Lower leg skin (tissue), 4 donors: Measurements from ENCODE around the gene EPSTI1. TPM values are rescaled to one million over a fixed set of nuclear protein-coding genes. Genes with fewer than 3 reads are reported as not detected.
"Not testable (repeated sequence)": the region's sequence is repeated elsewhere in the genome, so short reads cannot be mapped to it uniquely, and the experiment has no call there.

Experiments
- DNase-seq, 2 donors: peaks; one replicate each; pipeline ENCODE4 v3.0.0-alpha.2; 2019; ENCODE audit warnings: low spot score in 2 of 2
- H3K4me3 ChIP-seq: fragments of 200-600 bp; sonication (generic); 2 replicates; pipeline ENCODE4 v1.5.1; 2017; ENCODE audit warnings: mild to moderate bottlenecking, low read depth; ENCODE audit not compliant: poor library complexity, severe bottlenecking
- POLR2A ChIP-seq, 2 donors: fragments of 450-650 bp; IDR thresholded peaks; one replicate each; pipeline ENCODE4 v1.6.1; 2016 to 2017; ENCODE audit warnings: antibody characterized with exemption in 2 of 2, mild to moderate bottlenecking in 1 of 2, moderate library complexity in 1 of 2
- WGBS, 2 donors: methylation state at CpG; one replicate each; pipeline ENCODE4 v1.1.5; 2018; 5-methylcytosine and 5-hydroxymethylcytosine counted together
- intact Hi-C: fragments of 100-400 bp; cut with DNase I; formaldehyde crosslinking; loops from one replicate; pipeline ENCODE4 v1.15.0; 2023; ENCODE audit warnings: low total_unique reads
- total RNA-seq, 4 donors: library from RNA; depleted of rRNA; stranded (reverse); fragments of >200 nt; gene quantifications; one replicate each; pipeline ENCODE4 v1.1.0, GENCODE V29; 2016
- TF ChIP-seq, protein P1 (sequence below), 3 donors: fragments of 450-650 bp; IDR thresholded peaks; one replicate each; pipeline ENCODE4 v1.5.1; 2016; ENCODE audit warnings: antibody characterized with exemption in 3 of 3, mild to moderate bottlenecking in 3 of 3, moderate library complexity in 2 of 3

EPSTI1 gene
- total RNA-seq, 4 donors from 2014 or later, result 0.79 to 4.8 (median 0.91) TPM; not detected in 1

DNA sequence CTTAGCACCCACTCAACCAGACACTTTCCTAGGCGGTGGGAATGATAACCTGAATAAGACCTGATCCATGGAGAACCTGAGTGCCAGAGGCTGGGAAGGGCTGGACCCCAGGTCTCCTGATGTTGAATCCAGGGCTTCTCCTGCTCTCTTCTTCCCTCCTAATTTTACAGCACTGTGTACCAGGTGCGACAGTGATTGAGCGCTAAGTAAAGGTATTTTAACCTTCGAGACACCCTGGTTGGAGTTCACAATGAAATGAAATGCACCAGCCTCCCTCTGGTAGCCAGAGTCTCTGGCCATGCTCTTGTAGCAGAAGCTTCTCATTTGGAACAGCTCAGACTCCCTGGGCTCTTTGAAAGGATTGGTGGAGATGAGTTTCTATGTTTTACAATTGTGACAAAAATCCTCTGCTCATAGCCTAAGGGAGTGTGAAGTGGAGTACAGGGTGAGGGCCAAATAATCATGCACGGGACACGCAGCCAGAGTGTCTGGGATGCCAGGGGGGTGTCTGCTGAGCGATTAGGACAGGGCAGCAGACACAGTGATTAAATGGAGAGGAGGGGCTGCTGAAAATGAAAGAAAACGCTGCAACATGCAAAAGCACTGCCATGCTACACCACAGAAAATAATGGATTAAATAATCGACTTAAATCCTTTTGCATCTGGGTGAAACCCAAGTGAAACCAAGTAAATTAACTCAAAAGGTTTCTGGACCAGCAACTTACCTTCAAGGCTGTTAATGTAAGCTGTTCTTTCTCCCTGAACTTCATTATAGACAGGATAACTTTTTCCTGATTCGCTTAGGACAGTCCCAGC is 126.9 kb downstream of the EPSTI1 start:
- H3K4me3 ChIP-seq, result no peak overlapping the region
- intact Hi-C loops, result no loop called here
- TF ChIP-seq, protein P1, sequence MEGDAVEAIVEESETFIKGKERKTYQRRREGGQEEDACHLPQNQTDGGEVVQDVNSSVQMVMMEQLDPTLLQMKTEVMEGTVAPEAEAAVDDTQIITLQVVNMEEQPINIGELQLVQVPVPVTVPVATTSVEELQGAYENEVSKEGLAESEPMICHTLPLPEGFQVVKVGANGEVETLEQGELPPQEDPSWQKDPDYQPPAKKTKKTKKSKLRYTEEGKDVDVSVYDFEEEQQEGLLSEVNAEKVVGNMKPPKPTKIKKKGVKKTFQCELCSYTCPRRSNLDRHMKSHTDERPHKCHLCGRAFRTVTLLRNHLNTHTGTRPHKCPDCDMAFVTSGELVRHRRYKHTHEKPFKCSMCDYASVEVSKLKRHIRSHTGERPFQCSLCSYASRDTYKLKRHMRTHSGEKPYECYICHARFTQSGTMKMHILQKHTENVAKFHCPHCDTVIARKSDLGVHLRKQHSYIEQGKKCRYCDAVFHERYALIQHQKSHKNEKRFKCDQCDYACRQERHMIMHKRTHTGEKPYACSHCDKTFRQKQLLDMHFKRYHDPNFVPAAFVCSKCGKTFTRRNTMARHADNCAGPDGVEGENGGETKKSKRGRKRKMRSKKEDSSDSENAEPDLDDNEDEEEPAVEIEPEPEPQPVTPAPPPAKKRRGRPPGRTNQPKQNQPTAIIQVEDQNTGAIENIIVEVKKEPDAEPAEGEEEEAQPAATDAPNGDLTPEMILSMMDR (IDR thresholded peaks at IDR 0.05), result no peak
- no peak for TF ChIP-seq POLR2A (IDR thresholded peaks at IDR 0.05)
- DNase-seq, result no peak
- WGBS, 2 donors, result 52 to 55% methylated on average over 10 of the region's 10 CpGs

DNA sequence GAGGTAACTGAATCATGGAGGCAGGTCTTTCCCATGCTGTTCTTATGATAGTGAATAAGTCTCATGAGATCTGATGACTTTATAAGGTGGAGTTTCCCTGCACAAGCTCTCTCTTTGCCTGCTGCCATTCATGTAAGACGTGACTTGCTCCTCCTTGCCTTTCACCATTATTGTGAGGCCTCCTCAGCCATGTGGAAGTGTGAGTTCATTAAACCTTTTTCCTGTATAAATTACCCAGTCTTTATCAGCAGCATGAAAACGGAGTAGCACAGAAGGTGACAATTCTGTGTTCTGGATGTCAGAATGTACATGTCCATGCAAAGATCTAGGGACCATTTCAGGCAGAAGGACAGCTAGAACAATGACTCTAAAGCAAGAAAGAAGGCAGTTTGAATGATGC is 129.7 kb downstream of the EPSTI1 start:
- 88 to 94% methylated on average over 2 of the region's 2 CpGs for WGBS, 2 donors
- DNase-seq, H3K4me3 ChIP-seq, intact Hi-C loops: not testable (repeated sequence)

DNA sequence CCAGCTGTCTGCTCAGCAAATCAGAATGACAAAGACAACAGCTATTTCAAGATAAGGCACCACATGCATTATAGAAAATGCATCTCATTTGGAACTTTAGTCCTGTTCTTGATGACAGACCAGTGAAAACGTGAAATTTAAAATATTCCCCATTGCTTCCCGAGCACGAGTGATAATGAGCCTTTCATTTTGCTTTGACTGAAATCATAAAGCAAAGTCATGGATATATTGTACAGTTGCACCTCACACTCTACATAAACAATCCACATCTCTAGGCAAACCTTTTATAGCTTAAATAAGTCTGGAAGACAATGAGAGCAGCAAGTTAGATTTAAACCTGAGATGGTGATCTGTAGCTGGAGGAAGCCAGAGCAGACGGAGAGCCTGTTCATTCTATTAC is 131.6 kb downstream of the EPSTI1 start:
- DNase-seq, result no peak
- 82 to 85% methylated on average over 4 of the region's 4 CpGs for WGBS, 2 donors
- TF ChIP-seq, protein P1 (IDR thresholded peaks at IDR 0.05), result no peak
- TF ChIP-seq POLR2A (IDR thresholded peaks at IDR 0.05), result no peak
- H3K4me3 ChIP-seq, result no peak overlapping the region
- intact Hi-C loops, result no loop called here

- no peak for DNase-seq
- no peak overlapping the region for H3K4me3 ChIP-seq
- intact Hi-C loops, result no loop called here
- WGBS, 2 donors, result 58 to 63% methylated on average over 2 of the region's 2 CpGs
- TF ChIP-seq, protein P1 (IDR thresholded peaks at IDR 0.05), result no peak
- TF ChIP-seq POLR2A (IDR thresholded peaks at IDR 0.05), result no peak
Observed at GRCh38 chr13:42859760-42860159, 132.3 kb downstream of the EPSTI1 start.

- 78 to 83% methylated on average over 7 of the region's 7 CpGs for WGBS, 2 donors
- intact Hi-C loops, result no loop called here
- TF ChIP-seq POLR2A (IDR thresholded peaks at IDR 0.05), result no peak
- TF ChIP-seq, protein P1 (IDR thresholded peaks at IDR 0.05), result no peak
- no peak for DNase-seq
- no peak overlapping the region for H3K4me3 ChIP-seq
Observed at GRCh38 chr13:42855410-42855809, 136.6 kb downstream of the EPSTI1 start.

DNA sequence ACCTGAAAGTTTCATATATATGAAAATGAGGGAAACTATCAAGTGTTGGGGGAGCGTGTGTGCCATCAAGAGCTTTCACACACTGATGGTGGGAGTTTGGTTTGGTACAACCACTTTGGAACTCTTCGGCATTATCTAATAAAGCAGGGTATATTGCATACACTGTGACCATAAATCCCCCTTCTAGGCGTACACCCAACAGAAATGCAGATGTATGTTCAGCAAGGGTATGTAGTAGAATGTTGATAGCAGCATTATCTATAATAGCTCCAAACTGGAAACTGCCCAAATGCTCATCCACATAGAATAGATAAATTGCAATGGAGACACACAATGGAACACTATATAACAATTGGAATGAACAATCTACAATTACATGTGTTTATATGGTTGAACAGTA is 139.9 kb downstream of the EPSTI1 start:
- intact Hi-C loops, result no loop called here
- WGBS, 2 donors, result 86 to 93% methylated on average over 3 of the region's 3 CpGs
- DNase-seq, result no peak
- no peak overlapping the region for H3K4me3 ChIP-seq
- TF ChIP-seq, protein P1 (IDR thresholded peaks at IDR 0.05), result no peak
- TF ChIP-seq POLR2A (IDR thresholded peaks at IDR 0.05), result no peak
